DOHH2 (cell line): ENCODE measurements around the gene TTC39B.
A peak's percentile ranks its signal among the peaks of the same experiment; 100 is the strongest.

Source experiments
- H3F3A ChIP-seq: fragments of 200-600 bp; sonication (generic), shearing (Covaris generic); 2 replicates; pipeline ENCODE4 v1.6.0; 2016; ENCODE audit warnings: antibody characterized with exemption, mild to moderate bottlenecking; ENCODE audit not compliant: control insufficient read depth, insufficient read depth
- H3K27ac ChIP-seq: fragments of 200-600 bp; sonication (generic); 2 replicates; pipeline ENCODE4 v1.5.1; 2014; ENCODE audit warnings: low read depth, mild to moderate bottlenecking, low read length, moderate library complexity
- H3K27me3 ChIP-seq: fragments of 200-600 bp; sonication (generic); 2 replicates; pipeline ENCODE4 v1.6.1; 2014; ENCODE audit warnings: mild to moderate bottlenecking, low read length, mixed read lengths; ENCODE audit not compliant: control insufficient read depth
- H3K36me3 ChIP-seq: fragments of 200-600 bp; sonication (generic); 2 replicates; pipeline ENCODE4 v1.6.1; 2014; ENCODE audit warnings: mild to moderate bottlenecking, low read length, moderate library complexity, mixed read lengths; ENCODE audit not compliant: control insufficient read depth
- H3K4me1 ChIP-seq: fragments of 200-600 bp; sonication (generic); 2 replicates; pipeline ENCODE4 v1.6.1; 2014; ENCODE audit warnings: mild to moderate bottlenecking, low read length, mixed read lengths; ENCODE audit not compliant: control insufficient read depth
- H3K4me2 ChIP-seq: fragments of 200-600 bp; sonication (generic); 2 replicates; pipeline ENCODE4 v1.6.0; 2014; ENCODE audit warnings: mild to moderate bottlenecking, low read length, moderate library complexity
- H3K4me3 ChIP-seq: fragments of 200-600 bp; sonication (generic); 2 replicates; pipeline ENCODE4 v1.5.1; 2014; ENCODE audit warnings: mild to moderate bottlenecking, low read length, mixed read lengths
- H3K79me2 ChIP-seq: fragments of 200-600 bp; sonication (generic); 2 replicates; pipeline ENCODE4 v1.6.1; 2014; ENCODE audit warnings: mild to moderate bottlenecking, low read length, mixed read lengths; ENCODE audit not compliant: control insufficient read depth
- H3K9me2 ChIP-seq: fragments of 200-600 bp; sonication (generic); replicated peaks from 2 replicates; pipeline ENCODE4 v1.6.1; 2014; ENCODE audit warnings: mild to moderate bottlenecking, low read length, mixed read lengths; ENCODE audit not compliant: control insufficient read depth
- H3K9me3 ChIP-seq: fragments of 200-600 bp; sonication (generic); 2 replicates; pipeline ENCODE4 v1.6.1; 2014; ENCODE audit warnings: antibody characterized with exemption, low read length, mixed read lengths; ENCODE audit not compliant: control insufficient read depth, insufficient read depth
- H4K20me1 ChIP-seq: fragments of 200-600 bp; sonication (generic); 2 replicates; pipeline ENCODE4 v1.6.0; 2014; ENCODE audit warnings: low read depth, mild to moderate bottlenecking, antibody characterized with exemption, low read length, moderate library complexity; ENCODE audit not compliant: control insufficient read depth, insufficient read depth
- EZH2phosphoT487 ChIP-seq: fragments of 200-600 bp; sonication (generic); IDR thresholded peaks from 2 replicates; pipeline ENCODE4 v1.6.1; 2017; ENCODE audit warnings: borderline replicate concordance, mild to moderate bottlenecking, antibody characterized with exemption, low read length, moderate library complexity, mixed read lengths
- TF ChIP-seq, protein P1 (sequence below): fragments of 200-600 bp; sonication (generic); IDR thresholded peaks from one replicate; pipeline ENCODE4 v1.5.1; 2014; ENCODE audit warnings: antibody characterized with exemption, mild to moderate bottlenecking, low read depth, low read length; ENCODE audit not compliant: poor library complexity, severe bottlenecking

The TTC39B gene

DNA sequence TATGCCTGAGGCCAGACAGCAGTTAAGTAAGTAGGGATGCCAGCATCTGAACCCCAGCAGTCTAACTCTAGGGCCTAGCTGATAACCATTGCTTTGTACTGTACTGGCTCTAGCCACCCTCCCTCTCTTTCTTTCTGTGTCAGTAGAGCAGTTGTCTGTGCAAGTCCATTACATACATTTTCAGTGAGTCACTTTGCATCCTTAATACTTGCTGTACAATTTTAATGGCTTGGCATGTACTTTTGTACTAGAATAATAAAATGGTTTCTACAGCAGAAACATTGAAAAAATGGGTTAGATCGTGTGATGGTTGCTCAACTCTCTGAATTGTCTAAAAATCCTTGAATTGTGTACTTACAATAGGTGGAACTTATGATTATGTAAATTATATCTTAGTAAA, 1.5 kb upstream of the TTC39B start:
- no peak overlapping the region for H3K4me2 ChIP-seq
- H3K27me3 ChIP-seq: peaks cover 32% of the 10 kb centered on the region
- no peaks in the 10 kb centered on the region for H3K36me3 ChIP-seq
- peaks cover 12% of the 10 kb centered on the region for H3K4me1 ChIP-seq
- H3K27ac ChIP-seq: no peak overlapping the region
- H3K9me3 ChIP-seq: no peaks in the 10 kb centered on the region
- H3K9me2 ChIP-seq: no peaks in the 10 kb centered on the region
- H3K4me3 ChIP-seq: no peak overlapping the region
- H3F3A ChIP-seq: no peaks in the 10 kb centered on the region
- TF ChIP-seq EZH2phosphoT487: no peak
- TF ChIP-seq, protein P1, sequence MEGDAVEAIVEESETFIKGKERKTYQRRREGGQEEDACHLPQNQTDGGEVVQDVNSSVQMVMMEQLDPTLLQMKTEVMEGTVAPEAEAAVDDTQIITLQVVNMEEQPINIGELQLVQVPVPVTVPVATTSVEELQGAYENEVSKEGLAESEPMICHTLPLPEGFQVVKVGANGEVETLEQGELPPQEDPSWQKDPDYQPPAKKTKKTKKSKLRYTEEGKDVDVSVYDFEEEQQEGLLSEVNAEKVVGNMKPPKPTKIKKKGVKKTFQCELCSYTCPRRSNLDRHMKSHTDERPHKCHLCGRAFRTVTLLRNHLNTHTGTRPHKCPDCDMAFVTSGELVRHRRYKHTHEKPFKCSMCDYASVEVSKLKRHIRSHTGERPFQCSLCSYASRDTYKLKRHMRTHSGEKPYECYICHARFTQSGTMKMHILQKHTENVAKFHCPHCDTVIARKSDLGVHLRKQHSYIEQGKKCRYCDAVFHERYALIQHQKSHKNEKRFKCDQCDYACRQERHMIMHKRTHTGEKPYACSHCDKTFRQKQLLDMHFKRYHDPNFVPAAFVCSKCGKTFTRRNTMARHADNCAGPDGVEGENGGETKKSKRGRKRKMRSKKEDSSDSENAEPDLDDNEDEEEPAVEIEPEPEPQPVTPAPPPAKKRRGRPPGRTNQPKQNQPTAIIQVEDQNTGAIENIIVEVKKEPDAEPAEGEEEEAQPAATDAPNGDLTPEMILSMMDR: no peak
- H3K79me2 ChIP-seq: no peaks in the 10 kb centered on the region
- no peaks in the 10 kb centered on the region for H4K20me1 ChIP-seq

DNA sequence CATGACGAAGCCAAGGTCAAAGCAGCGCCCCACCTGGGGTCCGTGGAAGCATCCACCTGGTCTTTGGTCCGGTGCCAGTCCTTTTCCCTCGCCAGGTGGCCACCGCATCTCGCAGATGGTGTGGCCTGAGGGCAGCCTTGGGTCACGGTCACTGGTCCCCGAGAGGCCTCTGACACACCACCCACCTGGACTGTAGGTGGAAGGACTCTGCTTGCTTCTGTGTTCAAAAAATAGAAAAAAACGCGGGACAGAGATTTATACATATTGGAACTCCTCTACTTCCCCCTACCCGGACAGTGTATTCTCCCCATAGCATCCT, 466 bp upstream of the TTC39B start:
- no peaks in the 10 kb centered on the region for H3K9me2 ChIP-seq
- peaks cover 32% of the 10 kb centered on the region for H3K27me3 ChIP-seq
- H3K4me3 ChIP-seq: peak overlapping the region; percentile 79
- H3K27ac ChIP-seq: no peak overlapping the region
- H3K36me3 ChIP-seq: no peaks in the 10 kb centered on the region
- H4K20me1 ChIP-seq: no peaks in the 10 kb centered on the region
- H3K9me3 ChIP-seq: no peaks in the 10 kb centered on the region
- TF ChIP-seq, protein P1: peak; percentile 3
- TF ChIP-seq EZH2phosphoT487: no peak
- H3K4me1 ChIP-seq: peaks cover 12% of the 10 kb centered on the region
- H3F3A ChIP-seq: no peaks in the 10 kb centered on the region
- no peaks in the 10 kb centered on the region for H3K79me2 ChIP-seq
- H3K4me2 ChIP-seq: peak overlapping the region; percentile 92

DNA sequence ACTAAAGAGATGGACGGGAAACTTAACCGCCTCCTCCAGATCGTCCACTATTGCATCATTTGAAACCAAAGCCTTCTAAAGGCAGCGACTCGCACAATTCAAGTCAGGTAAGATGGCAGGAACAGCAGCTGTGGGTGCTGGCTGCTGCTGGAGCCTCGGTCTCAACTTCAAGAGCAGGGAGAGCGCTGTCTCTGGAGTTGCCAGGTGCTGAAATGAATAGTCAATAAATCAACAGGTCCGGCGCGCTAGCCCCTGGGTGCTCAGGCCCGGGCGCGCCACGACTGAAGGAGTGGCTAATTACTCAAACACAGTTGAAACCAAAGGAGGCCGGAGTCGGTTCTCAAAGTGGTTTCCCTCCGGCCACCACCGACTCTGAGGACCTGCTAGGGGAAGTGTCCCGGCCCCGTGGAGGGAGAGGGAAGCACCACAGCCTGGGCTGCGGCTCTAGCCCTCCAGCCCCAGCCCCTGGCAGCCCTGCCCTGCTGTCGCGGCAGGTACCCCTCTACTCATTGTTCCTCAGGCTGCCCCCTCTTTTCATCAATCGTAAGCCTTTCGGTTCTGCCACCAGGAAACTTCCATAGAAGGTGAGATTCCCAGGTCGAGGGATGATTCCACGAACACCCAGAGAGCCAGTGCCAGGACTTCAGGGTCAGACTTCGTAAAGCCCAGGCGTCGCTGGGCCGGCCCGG, 804 bp downstream of the TTC39B start:
- Histone ChIP-seq H4K20me1 (no peaks in the 10 kb centered on the region), H3K79me2 (no peaks in the 10 kb centered on the region), H3K4me2 (peak overlapping the region; percentile 92), H3K9me2 (no peaks in the 10 kb centered on the region), H3K9me3 (no peaks in the 10 kb centered on the region), H3K27ac (no peak overlapping the region), H3K4me1 (peaks cover 12% of the 10 kb centered on the region), H3K36me3 (no peaks in the 10 kb centered on the region), H3K4me3 (peak overlapping the region; percentile 79), H3K27me3 (peaks cover 32% of the 10 kb centered on the region), H3F3A (no peaks in the 10 kb centered on the region)
- TF ChIP-seq EZH2phosphoT487: no peak
- TF ChIP-seq, protein P1: no peak
